A673 (cell line): Measurements from ENCODE around the gene LUZP1.

Experiments used
- EZH2 ChIP-seq: fragments of 200-600 bp; sonication (generic); IDR thresholded peaks from 2 replicates; pipeline ENCODE4 v1.6.1; 2017; ENCODE audit warnings: borderline replicate concordance, low read depth, mild to moderate bottlenecking, mixed read lengths, antibody characterized with exemption, low read length; ENCODE audit not compliant: poor library complexity, severe bottlenecking
- TF ChIP-seq, protein P1 (sequence below): fragments of 300-800, 200-600 bp; sonication (generic); conservative IDR thresholded peaks from 2 replicates; pipeline ENCODE4 v1.5.1; 2017; ENCODE audit warnings: low read depth, mild to moderate bottlenecking, antibody characterized with exemption, low read length, moderate library complexity, mixed read lengths

DNA sequence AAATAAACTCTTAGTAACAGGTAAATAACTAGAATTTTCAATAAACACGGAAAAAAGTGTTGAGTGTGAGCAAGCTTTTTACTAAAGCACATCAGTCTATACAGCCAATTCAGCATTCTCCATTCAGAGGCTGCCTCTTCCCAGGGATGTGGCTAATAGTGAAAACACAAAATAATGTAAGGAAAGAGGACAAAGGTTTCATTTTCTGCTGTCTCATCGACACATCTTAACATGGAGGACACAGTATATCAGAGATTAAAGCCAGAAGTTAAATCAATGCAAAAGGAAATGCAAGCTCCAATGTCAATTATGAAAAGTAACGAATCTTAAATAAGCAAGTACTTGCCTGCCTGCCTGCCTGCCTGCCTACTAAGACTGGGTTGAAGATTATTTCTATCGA, 43.2 kb downstream of the LUZP1 start:
- TF ChIP-seq, protein P1, sequence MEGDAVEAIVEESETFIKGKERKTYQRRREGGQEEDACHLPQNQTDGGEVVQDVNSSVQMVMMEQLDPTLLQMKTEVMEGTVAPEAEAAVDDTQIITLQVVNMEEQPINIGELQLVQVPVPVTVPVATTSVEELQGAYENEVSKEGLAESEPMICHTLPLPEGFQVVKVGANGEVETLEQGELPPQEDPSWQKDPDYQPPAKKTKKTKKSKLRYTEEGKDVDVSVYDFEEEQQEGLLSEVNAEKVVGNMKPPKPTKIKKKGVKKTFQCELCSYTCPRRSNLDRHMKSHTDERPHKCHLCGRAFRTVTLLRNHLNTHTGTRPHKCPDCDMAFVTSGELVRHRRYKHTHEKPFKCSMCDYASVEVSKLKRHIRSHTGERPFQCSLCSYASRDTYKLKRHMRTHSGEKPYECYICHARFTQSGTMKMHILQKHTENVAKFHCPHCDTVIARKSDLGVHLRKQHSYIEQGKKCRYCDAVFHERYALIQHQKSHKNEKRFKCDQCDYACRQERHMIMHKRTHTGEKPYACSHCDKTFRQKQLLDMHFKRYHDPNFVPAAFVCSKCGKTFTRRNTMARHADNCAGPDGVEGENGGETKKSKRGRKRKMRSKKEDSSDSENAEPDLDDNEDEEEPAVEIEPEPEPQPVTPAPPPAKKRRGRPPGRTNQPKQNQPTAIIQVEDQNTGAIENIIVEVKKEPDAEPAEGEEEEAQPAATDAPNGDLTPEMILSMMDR = no peak
- no peak for TF ChIP-seq EZH2
